HPDE6-E6E7 (cell line): ENCODE measurements around the gene PGM1.
A peak's percentile ranks its signal among the peaks of the same experiment; 100 is the strongest.

ENCODE experiments used
- DNase-seq: peaks from one replicate; pipeline ENCODE4 v3.0.0; 2011; ENCODE audit warnings: missing footprints; ENCODE audit errors: extremely low spot score

The PGM1 gene

GRCh38 chr1:63601061-63601460 lies 7.8 kb downstream of the PGM1 start:
- no peak for DNase-seq

GRCh38 chr1:63601463-63601862 lies 8.3 kb downstream of the PGM1 start:
- DNase-seq = no peak

GRCh38 chr1:63601912-63602311 lies 8.7 kb downstream of the PGM1 start:
- DNase-seq = no peak

GRCh38 chr1:63602629-63603028 lies 9.4 kb downstream of the PGM1 start:
- DNase-seq = no peak

GRCh38 chr1:63603810-63604209 lies 10.6 kb downstream of the PGM1 start:
- no peak for DNase-seq

GRCh38 chr1:63607322-63607721 lies 14.1 kb downstream of the PGM1 start:
- no peak for DNase-seq

GRCh38 chr1:63611231-63611630 lies 18.0 kb downstream of the PGM1 start:
- no peak for DNase-seq

- no peak for DNase-seq
These were observed 19.4 kb downstream of the PGM1 start for GRCh38 chr1:63612564-63612963.

- no peak for DNase-seq
These were observed 19.8 kb downstream of the PGM1 start for GRCh38 chr1:63612971-63613370.

GRCh38 chr1:63615768-63616420 lies 22.7 kb downstream of the PGM1 start:
- DNase-seq = peak; percentile 40

GRCh38 chr1:63617450-63617849 lies 24.2 kb downstream of the PGM1 start:
- DNase-seq = no peak

- no peak for DNase-seq
These were observed 24.8 kb downstream of the PGM1 start for GRCh38 chr1:63618011-63618410.

GRCh38 chr1:63619558-63619957 lies 26.3 kb downstream of the PGM1 start:
- no peak for DNase-seq

GRCh38 chr1:63620671-63621070 lies 27.5 kb downstream of the PGM1 start:
- no peak for DNase-seq

- no peak for DNase-seq
These were observed 27.9 kb downstream of the PGM1 start for GRCh38 chr1:63621075-63621474.

- DNase-seq = no peak
These were observed 28.5 kb downstream of the PGM1 start for GRCh38 chr1:63621698-63622097.

- DNase-seq = no peak
These were observed 29.8 kb downstream of the PGM1 start for GRCh38 chr1:63622849-63623566.

- DNase-seq = no peak
These were observed 30.7 kb downstream of the PGM1 start for GRCh38 chr1:63623952-63624351.

GRCh38 chr1:63624911-63625310 lies 31.7 kb downstream of the PGM1 start:
- DNase-seq = no peak

- no peak for DNase-seq
These were observed 33.0 kb downstream of the PGM1 start for GRCh38 chr1:63626222-63626621.

GRCh38 chr1:63628607-63629006 lies 35.4 kb downstream of the PGM1 start:
- peak; percentile 13 for DNase-seq

- peak; percentile 17 for DNase-seq
These were observed 37.0 kb downstream of the PGM1 start for GRCh38 chr1:63630238-63630637.

- DNase-seq = peak; percentile 16
These were observed 37.5 kb downstream of the PGM1 start for GRCh38 chr1:63630666-63631065.

- no peak for DNase-seq
These were observed 38.9 kb downstream of the PGM1 start for GRCh38 chr1:63632110-63632509.
